Measurements from ENCODE around the gene TGFB2.

TGFB2 gene

DNA sequence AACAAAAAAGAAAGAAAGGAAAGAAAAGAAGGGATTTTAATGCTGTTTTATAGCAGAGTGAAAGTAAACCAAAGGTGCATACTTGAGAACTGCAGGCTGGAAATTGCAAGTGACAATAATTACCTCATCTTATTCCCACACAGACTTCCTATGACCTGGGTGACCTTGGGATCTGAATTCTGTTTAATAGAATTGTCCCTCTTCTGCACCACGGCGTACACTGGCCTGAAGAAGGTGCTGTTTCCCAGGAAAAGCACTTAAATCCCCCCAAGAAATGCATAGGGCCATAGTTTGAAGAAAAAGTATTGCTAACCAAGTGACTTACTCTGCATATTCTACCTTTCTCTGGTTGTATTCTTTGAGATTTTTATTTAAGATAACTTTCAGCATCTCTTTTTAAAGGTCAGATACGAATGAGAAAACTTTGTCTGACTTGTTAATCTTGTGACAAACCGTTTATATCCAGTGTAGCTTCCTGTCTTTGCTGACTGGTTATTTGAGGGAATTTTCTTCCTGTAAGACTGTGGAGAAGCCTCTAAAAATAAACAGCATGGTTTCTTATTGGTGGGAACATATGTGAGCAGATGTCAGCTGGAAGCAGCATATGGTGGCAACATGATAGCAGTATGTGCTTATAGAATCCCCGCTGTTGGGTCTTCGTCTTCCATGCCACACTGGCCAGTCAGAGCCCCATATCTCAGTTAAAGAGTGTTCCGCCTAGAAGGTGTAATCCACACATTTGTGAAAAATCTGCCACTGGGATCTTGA, 16.3 kb downstream of the TGFB2 start:
- no peak for DNase-seq (ENCODE audit: low read depth, low spot score)

DNA sequence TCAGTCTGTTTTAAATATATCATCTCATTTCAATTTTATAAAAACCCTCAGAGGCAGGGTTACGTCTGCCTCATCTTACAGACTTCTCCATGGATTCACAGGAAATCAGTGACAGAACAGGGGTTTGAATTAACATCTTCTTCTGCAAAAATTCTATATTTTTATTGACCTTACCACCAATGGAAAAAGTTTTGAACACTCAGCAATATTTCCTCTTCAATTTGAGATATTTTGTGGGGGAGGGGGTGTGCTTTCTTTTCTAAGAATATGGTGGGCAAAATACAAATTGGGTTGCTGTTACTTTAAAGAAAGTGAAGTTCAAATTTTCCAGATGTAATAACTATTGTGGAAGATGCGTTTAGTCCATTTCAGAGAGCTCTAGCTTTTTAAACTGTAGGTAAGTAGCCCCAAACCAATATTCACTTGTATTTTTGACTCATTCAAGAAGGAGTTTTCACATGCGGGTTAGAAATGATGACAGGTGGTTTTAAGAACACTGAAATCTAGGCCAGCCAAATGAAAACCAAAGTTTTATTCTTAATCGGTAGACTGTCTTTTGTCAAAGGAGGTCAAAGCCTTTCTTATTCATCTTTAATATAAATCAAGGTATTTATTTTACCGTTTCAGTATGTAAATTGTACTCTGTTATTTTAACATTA, 17.4 kb downstream of the TGFB2 start:
- no peak for DNase-seq (ENCODE audit: low read depth, low spot score)

DNA sequence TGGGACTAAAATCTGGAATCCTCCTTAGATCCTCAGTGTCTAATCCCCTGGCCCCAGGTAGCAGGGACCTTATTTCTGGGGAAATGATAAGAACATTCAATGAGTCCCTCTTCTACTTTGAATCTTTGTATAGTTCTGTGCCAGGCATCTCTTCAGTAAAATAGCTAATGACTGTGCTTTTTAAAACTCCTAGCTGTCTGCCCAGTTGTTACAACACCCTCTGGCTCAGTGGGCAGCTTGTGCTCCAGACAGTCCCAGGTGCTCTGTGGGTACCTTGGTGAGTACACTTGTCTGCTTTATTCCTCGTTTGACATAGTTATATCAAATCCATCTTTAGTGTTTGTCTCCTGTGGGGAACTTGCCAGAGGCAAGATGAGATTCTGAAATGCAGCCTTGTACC, 18.0 kb downstream of the TGFB2 start:
- DNase-seq (ENCODE audit: low read depth, low spot score), result no peak

DNA sequence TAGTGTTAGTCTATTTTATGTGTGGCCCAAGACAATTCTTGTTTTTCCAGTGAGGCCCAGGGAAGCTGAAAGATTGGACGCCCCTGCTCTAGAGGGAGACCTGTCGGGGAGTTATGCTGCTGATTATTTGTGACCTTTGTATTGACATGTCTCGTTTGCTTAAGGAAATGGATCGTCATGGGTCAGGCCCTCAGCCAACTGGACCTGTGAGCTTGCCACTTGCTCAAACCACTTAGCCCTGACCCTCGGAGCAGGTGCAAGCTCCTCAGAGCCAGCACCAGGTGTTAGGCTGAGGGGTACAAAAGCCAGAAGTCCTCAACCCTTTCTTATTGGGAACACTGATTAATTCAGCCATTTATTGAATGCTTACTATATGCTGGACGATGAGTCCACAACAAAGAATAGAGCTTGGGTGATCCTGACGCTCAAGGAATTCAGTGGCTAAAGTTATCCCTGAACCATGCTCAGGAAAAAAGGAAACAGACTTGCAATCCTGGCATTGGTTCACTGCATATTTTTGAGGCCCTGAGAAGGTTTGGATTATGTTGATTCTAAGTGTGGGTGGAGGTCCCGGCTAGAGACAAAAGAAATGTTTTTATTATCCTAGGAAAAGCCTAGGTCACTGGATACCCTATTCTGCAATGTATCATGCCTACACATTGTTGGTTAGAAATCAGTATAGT, 19.0 kb downstream of the TGFB2 start:
- DNase-seq (ENCODE audit: low read depth, low spot score), result no peak

DNA sequence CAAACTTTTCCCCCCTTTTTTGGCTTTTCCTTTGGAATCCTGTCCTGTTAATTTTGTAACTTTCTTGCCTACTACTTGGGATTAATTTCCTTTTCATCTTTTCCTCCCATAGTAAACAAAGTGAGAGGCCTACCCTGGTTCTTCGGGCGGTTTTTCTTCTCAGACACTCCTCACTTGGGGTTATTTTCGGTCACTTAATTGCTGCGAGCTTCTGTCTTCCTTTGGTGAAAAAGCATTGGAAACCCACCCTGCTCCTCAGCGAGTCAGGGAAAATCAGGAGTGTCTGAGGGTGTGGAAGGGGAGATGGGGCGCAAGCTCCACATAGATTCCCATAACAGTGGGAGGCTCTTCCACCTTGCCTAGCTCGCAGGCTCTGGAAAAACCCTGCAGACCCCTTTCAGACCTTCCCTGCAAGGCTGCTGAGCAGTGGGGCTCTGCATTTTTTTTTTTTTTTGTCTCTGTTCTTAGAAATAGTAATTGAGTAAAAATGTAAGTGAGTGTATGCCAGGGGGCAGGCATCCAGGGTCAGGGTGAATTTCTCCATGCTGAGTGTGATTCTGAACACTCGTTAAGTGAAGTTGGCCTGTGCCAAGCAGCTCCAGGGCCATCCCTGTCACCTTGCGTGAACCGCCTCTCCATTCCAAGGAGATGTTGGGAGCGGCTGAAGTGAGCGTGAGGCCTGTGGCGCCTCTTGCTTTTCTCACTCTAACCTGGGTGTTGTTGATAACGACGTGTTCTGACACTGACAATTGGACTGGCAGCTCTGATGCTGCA, 20.3 kb downstream of the TGFB2 start:
- no peak for DNase-seq (ENCODE audit: low read depth, low spot score)

DNA sequence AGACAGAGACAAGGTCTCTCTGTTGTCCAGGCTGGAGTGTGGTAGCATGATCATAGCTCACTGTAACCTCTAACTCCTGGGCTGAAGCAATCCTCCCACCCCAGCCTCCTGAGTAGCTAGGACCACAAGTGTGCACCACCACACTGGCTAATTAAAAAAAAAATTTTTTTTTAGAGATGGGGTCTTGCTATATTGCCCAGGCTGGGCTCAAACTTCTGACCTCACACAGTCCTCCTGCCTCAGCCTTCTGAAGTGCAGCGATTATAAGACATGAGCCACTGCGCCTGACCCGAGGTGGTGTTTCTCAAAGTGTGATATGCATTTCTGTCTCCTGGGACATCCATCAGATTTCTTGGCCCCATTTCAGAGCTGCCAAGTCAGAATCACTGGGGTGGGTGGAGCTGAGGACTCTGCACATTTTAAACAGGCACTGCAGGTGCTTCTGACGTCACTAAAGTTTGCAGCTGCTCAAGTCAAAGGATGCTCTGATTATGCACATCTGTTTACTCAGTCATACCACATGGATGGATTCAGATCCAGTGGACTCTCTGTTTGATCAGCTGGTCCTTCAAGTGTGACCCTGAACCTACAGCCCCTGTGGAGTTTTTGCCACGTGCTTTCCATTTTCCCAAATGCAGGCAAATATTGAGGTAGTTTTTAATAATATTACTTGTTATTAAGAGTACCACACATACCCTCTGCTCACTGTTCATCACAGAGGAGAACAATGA, 21.4 kb downstream of the TGFB2 start:
- DNase-seq (ENCODE audit: low read depth, low spot score), result no peak

DNA sequence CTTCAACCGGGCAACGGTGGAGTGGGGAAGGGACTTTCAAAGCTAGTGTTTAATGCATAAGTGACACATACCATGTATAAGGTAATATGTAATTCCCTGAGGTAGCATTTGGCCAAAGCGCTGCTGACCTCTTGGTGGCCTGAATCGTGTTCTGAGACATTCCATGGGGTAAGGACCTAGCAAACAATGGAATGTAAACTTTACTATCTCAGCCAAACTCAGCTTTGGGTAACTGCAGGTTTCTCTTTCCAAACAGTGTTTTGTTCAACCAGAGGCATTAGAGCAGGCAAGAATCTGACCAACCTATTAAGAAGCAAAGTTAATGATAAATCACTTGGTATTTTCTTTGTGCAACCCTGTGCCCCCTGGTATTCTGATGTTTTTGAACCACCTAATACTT, 22.0 kb downstream of the TGFB2 start:
- no peak for DNase-seq (ENCODE audit: low read depth, low spot score)

DNA sequence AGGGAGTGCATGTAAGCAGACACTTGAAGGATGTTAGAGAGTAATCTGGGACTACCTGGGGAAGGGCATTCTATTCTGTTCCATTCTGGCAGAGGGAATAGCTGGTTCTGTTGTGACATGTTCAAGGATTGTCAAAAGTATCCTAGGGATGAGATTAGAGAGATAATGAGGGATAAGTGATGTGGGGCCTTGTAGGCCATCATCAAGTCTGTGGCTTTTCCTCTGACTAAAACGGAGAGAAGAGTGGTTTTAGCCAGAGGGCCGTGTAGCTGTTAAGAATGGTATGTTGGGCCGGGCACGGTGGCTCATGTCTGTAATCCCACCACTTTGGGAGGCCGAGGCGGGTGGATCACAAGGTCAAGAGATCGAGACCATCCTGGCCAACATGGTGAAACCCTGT, 23.6 kb downstream of the TGFB2 start:
- no peak for DNase-seq (ENCODE audit: low read depth, low spot score)

DNA sequence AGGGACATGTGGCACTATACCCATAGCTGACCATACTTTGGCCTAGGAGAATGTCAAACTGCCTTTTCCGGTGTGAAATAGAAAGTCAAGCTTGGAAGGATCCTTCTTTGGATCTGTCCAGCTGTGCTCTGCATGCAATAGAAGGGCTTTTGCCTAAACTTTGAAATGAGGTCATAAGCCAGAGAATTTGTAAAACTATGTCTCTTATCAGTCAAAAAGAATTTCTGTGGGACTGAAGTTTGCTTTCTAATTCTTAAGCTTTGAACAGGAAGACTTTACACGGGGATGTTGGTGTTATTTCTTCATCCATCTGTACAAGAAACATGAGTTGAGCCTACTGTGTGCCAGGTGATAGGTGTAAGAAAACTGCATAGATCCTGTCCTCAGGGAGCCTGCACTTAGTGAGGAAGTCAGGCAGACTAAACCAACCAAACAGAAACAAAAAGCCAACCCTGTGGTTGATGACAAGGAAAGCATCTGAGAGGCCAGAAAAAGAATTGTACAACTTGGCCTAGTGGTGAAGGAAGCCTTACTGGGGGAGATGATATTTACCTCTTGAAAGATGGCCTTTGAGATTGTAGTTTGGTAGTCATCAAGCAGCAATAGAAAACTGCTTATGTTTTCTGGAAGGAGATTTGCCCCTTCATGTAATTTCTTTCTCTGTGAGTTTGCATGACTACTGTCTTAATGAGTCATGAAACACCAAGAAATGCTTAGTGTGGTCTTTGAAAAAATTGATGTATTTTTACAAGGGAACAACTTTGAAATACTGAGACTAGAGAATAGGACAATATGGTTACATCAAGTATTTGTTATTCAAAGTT, 24.8 kb downstream of the TGFB2 start:
- no peak for DNase-seq (ENCODE audit: low read depth, low spot score)

DNA sequence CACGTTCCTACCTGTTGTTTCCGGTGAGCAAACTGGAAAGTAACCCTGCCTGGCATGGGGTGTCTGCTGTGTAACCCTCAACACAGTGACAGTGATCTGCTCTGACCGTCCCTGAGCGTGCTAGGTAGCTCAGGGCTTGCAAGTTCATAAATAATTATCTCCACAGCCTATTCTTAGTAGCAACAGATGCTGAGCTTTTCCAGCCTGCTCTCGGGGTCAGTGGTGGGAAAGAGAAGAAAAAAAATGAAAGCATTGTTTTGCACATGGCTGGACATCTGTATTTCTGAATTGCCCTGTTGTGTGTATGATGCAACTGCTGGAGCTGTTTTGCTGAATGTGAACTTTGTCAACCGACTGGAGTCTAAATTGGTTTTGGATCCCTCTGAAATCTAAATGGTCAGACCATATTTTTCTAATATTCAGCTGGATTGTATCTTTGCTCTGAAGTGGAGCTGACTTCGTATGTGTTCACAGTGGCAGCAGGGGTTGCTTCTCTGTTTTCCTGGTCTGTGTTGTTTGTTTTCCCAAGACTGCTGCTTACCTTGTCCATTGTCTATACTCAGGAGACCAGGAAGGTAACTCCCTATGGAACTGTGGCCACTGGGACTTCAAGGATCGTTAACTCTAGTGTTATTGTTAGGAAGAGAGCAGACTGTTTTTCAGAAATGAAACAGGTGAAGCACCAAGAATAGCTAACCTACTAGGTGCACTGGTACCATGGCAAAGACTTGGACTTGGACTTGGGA, 27.0 kb downstream of the TGFB2 start:
- DNase-seq (ENCODE audit: low read depth, low spot score), result no peak

DNA sequence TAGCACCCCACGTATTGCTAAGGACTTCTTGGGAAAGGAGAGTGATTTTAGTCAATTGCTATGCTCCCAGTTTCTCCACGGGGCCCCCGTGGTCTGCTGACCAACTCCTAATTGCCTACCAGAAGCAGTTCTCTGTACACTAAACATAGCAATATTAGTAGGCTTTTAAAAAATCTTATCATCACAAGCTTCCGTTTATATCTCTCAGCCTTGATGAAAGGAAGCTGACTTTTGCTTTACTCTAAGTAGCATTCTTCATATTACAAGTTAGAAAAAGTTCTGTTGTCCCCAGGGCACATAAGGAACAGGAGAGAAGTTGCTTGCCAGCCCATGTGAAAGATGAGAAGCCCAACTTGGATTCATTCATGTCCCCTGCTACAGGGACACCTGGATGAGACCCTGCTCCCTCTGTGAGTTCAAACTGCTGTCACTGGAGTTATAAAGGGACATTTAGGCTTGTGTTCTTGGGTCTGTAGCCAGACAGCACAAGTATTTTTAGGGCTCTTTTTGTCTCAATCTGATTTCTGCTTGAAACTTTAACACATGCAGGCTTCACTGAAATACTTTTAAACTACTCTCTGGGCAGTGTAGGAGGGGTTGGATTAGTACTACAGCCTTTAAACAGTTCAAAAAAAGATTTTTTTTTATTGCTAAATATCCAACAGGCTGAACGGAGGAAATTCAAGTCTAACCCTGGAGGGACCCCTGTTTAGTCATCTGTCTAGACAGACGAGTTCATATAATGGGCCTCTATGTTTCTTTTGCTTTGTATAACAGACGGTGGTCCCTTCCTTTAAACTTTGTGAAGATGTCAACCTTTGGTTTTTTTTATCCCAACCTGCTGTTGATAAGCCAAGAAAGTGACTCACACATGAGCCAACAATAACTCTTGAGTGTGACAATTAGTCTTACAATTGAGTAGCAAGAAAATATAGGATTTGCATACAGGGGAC, 29.5 kb downstream of the TGFB2 start:
- DNase-seq (ENCODE audit: low read depth, low spot score), result no peak

DNA sequence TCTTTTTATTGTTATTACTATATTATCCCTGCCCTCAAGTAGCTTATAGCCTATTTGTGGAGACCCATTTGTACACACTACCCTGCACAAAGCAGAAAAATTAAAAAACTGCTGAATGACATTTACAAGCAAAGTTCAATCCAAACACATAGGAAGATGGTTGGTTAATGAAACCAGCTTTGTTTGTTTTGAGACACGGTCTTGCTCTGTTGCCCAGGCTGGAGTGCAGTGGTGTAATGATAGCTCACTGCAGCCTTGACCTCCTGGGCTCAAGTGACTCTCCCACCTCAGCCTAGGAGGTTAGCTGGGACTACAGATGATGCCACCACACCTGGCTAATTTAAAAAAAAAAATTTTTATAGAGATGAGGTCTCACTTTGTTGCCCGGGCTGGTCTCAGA, 31.6 kb downstream of the TGFB2 start:
- DNase-seq (ENCODE audit: low read depth, low spot score), result no peak

DNA sequence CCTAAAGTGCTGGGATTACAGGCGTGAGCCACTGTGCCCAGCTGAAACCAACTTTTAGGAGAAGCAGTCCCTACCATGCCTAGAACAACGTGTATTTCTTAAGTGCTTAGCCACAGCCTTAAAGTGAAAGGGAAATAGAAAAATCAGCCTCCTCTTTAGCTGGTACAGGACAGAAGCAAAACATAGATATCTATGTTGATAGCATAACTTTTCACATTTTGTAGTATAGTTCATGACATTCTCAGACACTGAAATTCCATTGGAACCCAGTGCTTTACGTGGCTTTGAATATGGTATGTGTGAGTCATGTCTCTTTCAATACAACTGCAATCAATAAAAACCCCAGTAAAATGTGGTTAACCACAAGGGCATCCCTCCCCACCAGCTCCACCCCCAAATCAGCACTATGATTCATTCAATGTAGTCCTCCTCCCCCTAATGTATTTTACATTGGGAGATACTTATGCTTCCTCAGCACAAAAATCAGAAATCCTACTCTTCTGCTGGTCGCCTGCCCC, 32.1 kb downstream of the TGFB2 start:
- DNase-seq (ENCODE audit: low read depth, low spot score), result peak; percentile 2

DNA sequence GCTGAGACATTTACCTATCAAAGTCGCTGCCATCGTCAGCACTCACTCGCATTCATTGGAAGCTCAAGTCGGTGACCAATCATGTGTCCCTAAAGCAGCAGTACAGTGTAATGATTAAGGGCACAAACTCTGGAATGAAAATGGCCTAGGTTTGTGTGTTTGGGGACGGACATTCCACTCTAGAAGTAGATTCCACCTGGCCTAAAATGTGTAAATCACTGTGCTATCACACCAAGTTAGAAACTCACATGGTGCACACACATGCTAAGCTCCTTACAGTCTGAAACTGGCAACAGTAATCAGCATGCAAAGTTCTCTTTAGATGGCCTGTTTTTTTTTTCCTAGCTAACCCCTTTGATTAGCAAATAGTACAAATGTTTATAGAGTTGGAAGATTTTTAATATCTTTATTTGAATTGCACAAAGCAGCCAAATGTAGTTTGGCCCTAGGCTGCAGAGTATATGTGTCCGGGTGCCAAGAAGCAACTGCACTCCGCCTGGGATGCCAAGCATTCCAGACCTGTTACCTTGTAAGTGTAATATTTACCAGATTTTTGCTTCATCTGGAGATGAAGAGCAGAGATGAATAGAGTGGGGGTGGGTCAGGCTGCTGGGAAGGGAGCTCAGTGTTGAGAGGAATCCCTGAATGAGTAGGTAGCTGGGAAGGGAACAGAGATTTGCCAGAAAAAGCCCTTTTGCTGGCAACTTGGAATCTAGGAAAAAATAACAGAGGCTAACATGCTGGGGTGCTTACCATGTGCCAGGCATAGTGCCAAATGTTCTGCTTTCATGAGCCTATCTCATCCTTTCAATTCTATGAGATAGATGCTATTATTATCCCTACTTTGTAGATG, 35.2 kb downstream of the TGFB2 start:
- no peak for DNase-seq (ENCODE audit: low read depth, low spot score)

DNA sequence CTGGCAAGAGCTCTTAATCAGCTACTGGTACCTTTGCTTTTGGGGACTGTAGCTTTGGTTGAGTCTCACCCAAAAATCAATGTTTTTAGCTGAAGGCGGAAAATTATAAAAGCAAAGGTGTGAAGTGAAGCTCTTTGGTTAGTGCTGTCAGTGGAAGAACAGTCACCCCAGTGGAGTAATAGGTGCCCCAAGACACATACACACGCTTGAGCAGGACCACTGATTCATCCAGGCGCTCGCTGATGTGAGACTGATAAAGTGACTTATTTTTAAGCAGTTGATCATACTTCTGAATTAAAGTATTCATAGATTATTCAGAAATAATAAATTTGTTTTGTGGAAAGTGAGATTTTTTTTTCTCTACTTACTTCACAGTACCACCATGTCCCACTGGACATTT, 37.1 kb downstream of the TGFB2 start:
- DNase-seq (ENCODE audit: low read depth, low spot score), result no peak

DNA sequence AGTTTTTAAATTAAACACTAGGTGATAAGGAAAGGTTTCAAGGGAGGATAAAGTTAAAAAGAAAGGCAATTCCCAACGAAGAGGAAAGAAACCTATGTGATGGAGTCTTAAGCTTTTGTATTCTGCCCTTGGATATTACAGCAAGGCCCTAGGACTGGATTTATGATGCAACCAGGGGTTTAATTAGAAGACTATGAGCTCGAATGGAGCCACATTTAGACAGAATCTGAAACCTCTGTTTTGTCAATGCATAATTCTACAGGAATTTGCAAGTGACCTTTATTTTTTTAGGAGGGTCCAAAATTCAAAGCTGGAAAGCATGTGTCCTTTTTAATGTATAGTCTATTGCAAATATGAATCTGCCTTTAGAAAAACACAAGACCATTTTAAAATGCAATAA, 37.9 kb downstream of the TGFB2 start:
- no peak for DNase-seq (ENCODE audit: low read depth, low spot score)

DNA sequence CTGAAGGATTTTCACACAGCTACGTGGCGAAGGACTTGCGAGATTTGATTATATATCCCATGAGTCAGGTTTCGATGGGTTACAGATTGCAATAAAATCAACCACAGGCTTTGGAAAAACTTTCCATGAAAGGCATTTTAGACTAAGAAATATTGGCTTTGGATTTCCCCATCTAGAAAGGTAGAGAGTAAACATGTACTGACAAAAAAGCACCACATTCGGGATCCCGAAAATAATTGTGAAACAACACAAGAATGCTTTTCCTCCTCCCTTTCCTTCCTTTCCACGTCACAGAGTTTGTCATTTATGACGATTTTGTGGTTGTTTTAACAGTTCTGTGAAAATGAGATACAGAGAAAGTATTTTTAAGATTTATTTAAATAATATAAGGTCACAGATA, 38.5 kb downstream of the TGFB2 start:
- no peak for DNase-seq (ENCODE audit: low read depth, low spot score)

DNA sequence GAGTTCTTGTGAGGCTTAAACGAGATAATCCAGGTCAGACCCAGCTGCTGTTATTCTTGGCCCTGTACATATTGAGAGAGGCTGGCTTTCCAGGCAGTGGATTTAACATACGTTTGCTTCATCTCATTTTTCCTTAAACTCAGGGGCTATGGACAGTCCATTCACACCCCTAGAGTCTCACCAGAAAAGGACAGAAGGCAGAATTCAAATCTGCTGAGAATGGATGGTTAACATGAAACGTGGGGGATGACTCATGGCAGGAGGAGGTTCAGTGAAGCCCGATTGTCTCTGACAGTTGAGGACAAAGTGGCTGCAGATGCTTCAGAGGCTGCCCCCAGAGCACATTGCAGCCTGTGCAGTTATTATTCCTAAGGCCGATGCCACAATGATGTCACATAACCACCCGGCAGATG, 39.5 kb downstream of the TGFB2 start:
- no peak for DNase-seq (ENCODE audit: low read depth, low spot score)

Data from activated CD4-positive, CD25-positive, alpha-beta regulatory T cell treated with anti-CD3 and anti-CD28 coated beads, Interleukin-2, amount 50 U/mL, for 16 hours (primary cell).